Hindlimb muscle (tissue), 1 donor: Measurements from ENCODE around the gene TCP1. TPM values are rescaled to one million over a fixed set of nuclear protein-coding genes. Genes with fewer than 3 reads are reported as not detected.
A peak's percentile ranks its signal among the peaks of the same experiment; 100 is the strongest.
"Not testable (repeated sequence)": the region's sequence is repeated elsewhere in the genome, so short reads cannot be mapped to it uniquely, and the experiment has no call there.

ENCODE experiments used
- DNase-seq: peaks from one replicate; pipeline ENCODE4 v3.0.0-alpha.2; 2013
- polyA plus RNA-seq: library from polyadenylated mRNA; unstranded; fragments of 120-200 nt; gene quantifications from one replicate; pipeline ENCODE4 v1.2.1, GENCODE V29; 2013; ENCODE audit not compliant: insufficient read length

Gene TCP1
- polyA plus RNA-seq: 197 TPM

DNA sequence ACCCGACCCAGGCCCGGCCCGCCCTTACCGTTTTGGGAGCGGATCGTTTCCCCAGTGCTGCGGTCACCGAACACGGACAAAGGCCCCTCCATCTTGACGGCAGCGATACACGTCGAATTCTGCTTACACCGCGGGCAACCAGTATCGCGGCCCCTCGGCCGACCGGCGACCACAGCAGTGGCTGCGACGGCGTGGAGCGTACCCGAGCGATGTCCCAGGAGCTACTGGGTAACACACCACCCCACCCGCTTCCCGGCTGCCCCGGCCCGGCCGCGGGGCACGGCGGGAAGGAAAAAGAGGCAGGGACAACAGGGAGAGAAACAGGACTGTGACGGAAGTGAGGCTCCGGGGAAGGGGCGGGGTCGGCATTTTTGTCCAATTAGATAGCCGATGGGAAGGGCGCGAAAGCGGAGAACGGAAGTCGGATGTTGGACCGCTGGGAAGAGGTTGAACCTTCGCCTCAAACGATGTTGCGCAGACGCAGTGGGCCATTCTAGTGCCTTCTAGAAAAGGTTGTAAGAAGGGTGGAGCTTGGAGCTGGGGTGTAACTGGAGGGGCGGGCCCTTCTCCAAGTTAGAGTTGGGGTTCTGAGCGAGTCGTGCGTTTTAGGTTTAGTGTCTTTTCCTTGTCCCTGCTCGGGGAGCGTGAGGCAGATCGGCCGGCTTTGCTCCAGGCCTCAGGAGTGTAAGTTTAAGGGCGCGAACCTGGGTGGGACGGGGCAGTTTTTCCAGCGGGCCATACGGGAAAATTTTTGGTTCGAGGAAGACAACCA is at the start of gene TCP1:
TSS of gene TCP1 (minus strand) at position 226 of the 772 bp plus-strand sequence. CDS start at position 92, 134 bp downstream.
- peak; percentile 100 for DNase-seq

DNA sequence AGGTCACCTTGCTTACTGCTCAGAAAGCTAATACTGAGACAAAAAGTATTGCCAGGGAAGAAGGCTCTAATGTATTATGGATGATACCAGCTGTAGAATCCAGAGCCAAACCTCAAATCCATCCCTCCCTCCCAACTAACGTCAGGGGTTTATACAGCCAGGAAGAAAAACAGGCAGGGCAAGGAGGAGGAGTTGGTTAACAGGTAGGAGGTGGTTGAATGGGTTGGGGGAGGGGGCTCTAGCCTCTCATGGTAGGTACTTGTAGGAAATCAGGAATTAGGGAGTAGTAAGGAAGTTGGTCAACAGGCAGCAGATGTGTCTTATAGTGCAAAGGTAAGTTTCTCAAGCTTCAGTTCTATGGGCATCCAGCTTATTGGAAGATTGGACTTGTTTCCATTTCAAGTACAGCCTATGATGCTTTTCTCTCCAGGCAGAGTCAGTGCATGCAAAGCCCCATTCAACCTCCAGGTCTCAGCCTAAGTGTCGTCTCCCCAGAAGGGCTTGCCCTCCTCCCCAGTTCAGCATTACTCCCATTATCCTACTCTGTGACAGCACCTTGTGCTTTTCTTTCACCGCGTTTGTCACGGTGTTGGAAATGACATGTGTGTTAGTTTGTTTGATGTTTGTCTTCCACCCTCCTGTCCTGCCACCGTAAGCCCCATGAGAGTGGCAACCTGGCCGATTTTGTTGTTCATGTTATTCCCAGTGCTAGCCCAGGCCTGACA is 48.8 kb upstream of the TCP1 start:
- DNase-seq: no peak

DNA sequence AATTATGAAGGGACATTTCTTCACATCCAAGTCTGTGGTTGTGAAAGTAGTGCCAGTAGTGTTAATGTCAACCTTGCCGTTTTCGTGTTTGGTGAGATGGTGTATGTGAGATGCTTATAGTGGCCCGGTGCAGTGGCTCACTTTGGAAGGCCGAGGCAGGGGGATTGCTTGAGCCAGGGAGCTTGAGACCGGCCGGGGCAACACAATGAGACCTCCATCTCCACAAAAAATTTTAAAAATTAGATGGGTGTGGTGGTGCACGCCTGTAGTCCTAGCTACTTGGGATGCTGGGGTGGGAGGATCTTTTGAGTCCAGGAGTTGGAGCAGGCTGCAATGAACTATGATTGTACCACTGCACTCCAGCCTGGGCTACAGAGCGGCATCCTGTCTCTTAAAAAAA is 48.1 kb upstream of the TCP1 start:
- no peak for DNase-seq

DNA sequence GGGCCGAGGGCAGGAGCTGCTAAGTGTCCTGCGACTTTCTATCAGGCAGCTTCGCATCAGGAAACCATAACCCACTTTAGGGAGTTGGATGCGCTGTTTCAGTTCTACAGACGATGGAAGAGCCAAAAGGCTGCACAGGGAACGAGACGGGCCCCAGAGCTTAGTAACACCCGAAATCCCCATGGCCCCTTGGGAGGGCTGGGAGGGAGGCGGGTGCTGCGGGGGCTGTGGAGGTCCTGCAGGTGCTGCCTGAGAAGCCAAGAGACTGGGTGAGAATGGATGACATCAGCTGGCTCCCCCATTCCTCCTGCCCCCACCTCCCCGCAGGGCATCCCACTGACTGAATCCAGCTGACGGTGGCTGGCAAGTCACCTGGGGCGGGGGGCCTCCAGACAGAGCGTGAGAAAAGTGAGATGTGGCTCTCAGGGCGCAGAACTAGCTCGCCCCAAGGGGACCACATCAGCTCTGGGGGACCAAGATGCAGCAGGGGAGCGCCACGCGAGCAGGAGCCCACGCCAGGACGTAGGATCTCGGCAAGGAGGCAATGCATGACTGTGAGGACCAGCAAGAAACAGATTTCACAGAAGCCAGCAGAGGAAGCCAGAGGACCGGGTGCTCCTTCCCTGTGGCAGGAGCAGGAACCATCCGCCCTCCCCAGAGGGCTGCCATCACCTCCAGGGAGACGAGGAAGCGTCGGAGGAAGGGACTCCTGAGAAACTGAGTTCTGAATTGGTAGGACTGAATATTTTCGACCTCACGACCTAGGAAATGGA is 47.5 kb upstream of the TCP1 start:
- DNase-seq: no peak

DNA sequence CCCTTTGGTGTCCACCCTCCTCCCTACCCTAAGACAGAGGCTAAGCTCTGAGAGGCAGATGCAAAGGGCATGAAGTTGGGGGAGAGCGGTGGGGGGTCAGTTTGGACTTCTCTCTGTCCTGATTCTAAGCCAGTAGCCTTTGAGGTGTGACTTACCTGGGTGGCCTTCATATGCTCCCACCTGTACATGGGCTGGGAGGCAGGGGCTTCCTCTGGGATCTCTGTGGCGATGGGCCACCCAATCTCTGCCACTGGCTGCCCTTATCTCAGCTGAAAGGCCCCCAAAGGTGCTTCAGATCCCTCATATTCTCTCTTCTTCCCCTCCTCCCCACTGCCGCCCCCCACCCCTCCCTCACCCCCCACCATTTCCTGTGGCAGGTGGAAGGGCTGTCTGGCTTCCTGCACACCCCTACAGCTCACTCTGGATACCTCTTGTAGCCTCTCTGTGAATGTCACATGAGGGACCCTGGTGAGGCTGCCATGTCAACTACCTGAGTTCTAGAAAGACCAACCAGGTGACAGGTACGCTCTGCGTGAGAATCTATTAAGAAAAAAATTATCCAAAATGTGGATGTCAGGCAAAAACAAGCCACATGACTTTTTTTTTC is 44.7 kb upstream of the TCP1 start:
- DNase-seq: no peak

DNA sequence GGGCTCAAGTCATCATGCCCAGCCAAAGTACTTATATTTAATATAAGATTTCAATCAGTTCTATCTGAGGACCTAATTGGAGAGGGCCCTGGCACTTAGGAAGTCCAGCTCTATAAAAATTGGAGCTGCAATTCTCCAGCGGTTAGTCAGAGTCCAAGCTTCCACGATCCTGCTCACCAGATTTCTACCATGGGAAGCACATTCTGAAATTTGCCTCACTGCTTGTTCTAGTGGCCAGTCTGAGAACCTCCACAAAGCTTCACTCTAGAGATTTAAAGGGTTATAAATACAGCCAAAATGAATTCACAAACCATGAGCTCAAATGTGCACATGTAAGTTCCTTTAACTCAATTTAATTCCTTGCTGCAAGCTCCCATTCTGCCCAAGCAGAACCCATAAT is 44.2 kb upstream of the TCP1 start:
- no peak for DNase-seq

DNA sequence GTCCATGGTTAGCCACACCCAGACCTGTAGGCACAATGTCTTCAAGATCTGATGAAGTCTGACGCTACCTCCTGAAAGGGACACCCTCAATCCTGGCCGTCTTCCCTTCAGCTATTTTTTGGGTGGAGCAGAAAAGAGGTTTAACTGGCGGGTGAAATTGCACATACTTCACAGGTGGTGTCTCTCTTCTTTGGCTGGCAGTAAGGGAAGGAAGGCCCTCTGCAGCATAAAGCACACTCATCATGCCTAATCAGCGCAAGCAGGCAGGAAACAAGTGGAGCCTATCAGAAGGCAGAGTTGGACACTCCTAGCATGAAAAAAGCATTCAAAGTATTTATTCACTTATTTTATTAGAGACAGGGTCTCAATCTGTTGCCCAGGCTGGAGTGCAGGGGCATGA is 43.5 kb upstream of the TCP1 start:
- no peak for DNase-seq

DNA sequence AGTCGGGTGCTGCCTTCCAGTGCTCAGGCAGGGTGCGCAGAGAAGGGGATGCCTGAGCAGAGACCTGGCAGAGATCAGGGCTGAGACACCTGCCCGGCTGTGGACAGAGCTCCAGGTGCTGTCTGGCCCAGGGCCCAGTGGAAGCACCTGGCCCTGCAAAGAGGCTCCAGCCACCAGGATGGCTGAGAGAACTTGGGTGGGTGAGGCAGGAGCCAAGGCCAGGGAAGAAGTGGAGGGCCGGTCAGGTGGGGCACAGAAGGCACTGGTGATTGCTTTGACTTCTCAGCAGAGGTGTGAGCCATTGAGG is 41.9 kb upstream of the TCP1 start:
- no peak for DNase-seq

DNA sequence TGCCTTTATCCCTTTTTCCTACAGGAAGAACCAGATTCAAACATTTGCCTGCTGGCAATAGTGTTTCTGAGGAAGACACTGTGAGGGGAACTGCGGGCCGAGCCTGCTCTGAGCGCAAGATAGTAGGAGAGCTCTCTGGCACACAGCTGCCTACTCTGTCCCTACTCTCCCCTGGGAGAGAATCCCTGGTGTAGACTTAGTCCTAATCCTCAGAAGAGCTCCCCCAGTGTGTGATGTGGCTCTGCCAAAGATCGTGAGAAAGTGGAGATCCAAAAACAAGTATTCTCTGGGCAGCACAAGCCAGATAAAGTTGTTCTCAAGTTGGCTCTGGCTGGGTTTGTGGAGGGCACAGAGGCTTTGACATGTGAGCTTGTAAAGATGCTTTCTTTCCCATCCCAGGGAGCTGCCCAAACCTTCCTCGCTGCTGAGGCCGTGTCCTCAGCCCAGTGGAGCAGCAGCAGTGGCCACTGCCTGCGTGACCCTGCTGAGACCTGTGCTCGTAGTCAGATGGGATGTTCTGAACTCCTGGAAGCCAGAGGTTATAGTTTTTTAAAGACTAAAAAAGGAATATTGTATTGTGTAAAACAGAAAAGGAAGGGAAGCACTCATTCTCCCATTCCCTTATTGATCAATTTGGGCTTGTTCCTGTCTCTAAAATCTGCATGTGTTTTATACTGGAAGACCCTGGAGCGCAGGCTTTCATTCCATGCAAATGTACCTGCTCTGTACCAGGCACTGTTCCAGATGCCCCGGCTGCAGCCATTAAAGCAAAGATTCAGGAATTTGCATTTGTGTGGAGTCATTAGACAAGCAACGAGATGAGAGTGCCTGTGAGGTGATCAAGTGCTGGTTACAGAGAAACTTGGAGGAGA is 41.3 kb upstream of the TCP1 start:
- DNase-seq: no peak

DNA sequence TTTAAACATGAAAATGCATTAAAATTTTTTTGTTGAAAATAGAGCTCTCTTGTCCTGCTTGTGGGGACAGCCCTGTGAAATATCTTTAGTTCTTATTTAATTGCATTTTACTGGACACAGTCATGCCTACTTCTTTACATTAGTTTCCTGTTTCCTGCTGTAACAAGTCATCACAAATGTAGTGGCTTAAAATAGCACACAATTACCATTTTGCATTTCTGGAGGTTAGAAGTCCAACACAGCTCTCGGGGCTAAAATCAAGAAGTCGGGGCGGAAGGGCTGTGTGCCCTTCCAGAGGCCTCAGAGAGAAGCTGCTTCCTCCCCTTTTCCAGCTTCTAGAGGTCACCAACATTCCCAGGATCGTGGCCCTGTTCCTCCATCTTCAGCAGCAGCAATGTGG is 40.1 kb upstream of the TCP1 start:
- DNase-seq: no peak

DNA sequence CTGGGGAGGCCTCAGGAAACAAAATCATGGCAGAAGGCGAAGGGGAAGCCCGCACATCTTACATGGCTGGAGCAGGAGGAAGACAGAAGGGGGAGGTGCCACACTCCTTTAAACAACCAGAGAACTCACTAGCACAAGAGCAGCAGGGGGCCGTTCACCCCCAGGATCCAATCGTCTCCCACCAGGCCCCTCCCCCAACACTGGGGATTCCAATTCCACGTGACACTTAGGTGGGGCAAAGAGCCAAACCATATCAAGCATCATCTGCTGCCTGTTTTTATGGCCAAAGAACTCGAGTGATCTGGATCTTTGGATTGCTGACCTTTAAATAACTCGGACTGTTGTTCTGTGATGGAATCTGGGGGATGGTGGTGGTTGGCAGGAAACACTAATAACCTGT is 38.7 kb upstream of the TCP1 start:
- DNase-seq: no peak

DNA sequence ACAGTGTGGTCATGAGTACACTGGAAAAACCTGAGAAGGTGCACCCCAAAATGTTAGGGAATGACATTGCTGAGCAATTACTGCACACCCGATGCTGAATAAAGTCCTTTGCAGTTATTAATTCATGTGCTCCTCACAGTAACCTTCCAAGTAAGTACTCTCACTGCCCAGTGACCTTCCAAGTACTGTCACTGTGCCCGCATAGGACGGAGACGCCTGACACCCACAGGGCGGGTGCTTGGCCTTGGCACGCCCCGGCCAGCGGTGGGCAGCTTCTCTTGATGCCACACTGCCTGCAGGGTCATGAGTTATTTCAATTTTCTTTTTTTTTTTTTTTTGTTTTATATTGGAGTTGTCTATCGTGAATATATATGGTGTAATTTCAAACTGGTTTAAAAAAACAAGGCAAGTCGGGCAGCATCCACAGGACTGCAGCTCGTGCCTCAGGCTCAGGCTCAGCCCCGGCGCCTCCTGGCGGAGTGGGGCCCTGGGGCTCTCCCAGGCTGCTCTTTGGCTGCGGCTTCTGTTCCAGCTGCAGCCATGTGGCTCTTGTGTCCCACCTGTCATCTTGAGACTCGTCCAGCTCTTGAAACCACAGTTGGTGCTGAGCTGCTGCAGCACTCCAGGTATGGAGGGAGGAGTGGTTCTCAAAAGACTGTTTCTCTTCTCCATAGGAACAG is 37.7 kb upstream of the TCP1 start:
- no peak for DNase-seq

DNA sequence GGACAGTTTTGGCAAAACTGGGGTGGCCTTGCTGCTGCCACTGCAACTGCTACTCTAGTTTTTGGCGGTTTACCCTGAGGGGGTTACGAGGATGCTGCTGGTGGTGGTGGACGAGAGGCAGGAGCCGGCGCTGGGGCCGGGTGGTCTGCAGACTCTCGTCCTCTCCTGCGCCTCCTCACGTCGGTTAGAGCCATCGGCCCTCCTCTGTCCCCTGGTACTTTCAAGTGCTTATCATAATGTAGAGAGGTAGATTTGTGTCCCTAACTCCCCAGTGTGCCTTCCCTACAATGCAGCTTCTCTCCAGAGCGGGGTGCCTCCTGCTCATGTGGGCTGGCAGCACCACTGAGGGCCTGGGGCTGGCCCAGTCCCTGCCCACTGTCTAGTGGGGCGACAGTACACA is 36.6 kb upstream of the TCP1 start:
- DNase-seq: no peak

DNA sequence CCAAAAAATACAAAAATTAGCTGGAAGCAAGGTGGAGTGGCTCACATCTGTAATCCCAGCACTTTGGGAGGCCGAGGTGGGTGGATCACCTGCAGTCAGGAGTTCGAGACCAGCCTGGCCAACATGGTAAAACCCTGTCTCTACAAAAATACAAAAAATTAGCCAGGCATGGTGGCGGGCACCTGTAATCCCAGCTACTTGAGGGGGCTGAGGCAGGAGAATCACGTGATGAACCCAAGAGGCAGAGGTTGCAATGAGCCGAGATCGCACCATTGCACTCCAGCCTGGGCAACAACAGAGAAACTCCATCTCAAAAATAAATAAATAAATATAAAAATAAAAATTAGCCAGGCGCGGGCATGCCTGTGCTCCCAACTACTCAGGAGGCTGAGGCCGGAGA is 35.3 kb upstream of the TCP1 start:
- DNase-seq: not testable (repeated sequence)

DNA sequence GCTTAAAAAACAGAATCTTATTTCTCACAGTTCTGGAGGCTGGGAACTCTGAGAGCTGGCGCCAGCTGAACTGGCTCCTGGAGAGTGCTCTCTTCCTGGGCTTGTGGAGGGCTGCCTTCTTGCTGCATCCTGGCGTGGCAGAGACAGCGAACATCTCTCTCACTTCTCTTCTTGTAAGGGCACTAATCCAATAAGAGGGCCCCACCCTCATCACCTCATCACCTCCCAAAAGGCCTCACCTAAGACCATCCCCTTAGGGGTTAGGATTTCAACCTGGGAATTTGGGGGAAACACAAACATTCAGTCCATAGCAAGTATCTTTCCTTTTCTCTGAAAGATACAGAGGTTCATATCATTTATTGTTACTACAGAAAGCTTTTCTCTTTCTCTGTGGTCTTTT is 34.6 kb upstream of the TCP1 start:
- DNase-seq: no peak

DNA sequence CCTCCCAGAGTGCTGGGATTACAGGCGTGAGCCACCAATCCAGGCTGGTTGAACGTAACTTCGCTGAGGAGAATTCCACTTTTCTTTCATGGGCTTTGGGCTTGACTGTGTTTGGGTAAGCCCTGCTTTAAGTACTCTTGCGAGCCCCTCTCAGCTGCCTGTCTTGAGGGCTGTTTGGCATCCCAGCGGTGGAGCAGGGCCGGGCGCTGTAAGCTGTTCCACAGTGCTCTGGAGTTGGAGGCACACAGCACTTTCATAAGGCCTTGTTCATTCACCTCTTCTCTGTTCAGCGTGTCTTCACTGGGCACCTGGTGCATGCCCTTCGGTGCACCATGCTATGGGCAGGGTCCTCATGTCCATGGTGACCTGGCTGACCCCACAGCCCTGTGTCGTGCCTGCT is 32.3 kb upstream of the TCP1 start:
- DNase-seq: no peak

DNA sequence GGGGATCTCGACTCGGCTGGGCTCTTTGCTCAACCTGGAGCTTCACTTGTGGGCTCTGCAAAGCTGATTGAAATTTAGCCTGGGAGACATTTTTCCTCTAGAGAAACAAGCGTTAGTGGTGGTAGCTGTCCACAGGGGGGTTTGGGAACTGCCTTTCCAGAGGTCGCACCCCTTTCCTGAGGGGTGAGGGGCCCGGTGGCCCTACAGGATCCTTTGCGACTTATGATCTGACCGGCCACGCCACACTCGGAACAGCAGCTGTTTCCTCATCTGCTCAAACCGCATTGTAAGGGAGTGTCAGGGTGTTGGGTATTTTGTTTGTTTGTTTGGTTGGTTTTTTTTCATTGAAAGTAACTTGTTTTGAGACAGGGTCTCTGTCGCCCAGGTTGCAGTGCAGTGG is 31.7 kb upstream of the TCP1 start:
- no peak for DNase-seq

DNA sequence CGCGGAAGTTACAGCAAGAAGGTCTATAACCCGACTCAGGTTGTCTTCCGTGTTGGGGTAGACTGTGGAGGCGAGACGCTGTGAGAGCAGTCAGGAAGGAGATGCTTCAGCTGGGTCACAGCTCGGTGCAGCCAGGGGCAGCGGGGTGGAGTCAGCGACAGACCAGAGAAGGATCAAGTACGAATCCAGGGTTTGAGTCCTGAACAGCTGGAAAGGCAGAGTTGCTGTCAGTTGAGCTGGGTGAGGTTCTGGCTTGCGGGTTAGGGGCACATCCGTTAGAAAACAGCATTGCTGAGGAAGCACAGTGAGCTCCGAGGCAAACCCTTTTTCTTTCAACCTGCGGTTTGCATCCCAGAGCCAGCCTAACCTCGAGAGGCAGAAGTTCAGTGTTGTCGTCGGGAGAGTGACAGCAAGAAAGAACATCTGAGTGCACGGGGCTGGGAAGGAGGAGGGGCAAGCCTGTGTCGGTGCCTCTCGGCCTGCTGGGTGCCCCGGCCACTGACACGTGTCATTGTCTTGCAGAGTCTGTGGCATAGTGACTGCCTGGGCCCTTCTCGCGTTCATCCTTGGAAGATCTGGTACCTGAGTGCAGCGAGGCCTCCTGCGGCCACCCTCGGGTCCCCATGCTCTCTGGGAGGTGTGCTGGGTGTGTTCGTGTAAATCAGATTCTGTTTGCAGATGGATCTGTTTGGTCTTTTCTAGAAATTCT is 30.7 kb upstream of the TCP1 start:
- no peak for DNase-seq

DNA sequence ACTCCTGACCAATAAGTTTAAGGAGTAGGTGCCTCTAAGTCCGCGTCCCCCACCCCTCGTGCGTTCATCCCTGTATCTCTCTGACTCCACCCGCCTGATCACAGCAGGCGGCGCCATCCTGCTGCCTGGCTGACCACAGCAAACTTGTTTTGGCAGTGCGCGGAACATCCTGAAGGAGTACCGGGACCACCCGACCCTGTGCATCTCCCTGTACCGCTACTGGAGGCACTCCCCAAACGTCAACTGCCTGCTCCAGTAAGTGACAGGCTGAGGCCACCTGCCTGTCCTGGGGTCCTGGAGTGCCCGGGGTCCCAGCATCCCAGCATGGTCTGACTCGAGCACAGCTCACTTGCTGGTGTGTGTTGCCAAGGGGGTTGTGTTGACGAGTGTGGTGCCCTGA is 29.7 kb upstream of the TCP1 start:
- DNase-seq: no peak

DNA sequence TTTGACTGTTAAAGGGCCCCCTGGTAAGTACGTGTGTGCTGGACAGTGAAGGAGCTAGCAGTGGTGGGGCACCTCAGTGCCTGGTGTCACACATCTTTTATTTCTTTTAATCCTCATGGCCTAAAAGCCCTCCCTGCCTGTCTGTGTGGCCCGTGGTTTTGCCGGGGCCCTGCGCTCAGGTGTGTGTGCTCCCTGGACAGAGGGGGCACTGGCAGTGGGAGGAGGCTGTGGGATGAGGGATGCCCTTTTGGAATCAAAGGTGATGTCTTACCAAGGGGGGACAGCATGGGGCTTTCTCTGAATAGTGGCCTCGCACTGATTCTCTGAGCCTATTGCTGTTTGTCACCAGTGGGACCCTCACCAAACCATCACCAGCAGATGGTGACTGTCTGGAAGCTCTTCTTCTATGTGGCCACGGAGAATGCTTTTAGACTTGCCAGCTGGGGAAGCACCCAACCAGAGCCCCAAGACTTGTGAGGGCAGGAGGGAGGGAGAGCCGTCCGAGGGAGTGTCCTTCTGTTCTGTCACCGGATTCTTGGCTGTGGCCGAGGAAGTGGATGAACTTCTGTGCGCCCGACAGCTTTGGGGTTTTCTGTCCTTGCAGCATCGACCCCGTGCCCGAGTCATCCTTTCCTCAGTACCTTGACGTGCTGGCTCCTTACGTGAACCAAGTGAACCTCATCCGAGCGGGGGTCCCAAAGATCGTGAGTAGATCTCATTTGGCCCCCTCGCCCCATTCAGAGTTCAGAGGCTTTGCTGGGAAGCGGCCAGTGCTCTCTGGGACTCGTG is 28.7 kb upstream of the TCP1 start:
- no peak for DNase-seq
